T-cell (primary cell): ENCODE measurements around the gene DUSP22. TPM values are rescaled to one million over a fixed set of nuclear protein-coding genes. Genes with fewer than 3 reads are reported as not detected.

Experiments used
- ATAC-seq, 4 experiments: fragments of 200-7000 bp in 3 of 4; fragments of 150-1000 bp in 1 of 4; cut with Tn5 transposase; replicated peaks in 1 of 4; 1 replicate in 3 of 4; 2 replicates in 1 of 4; pipeline ENCODE4 v1.10.0; 2021; ENCODE audit warnings: moderate library complexity in 3 of 4, mild to moderate bottlenecking in 2 of 4, moderate number of reproducible peaks in 1 of 4
- CTCF ChIA-PET, 2 donors: fragments of 300-600 bp; sonication (Branson Sonifier 250); formaldehyde crosslinking; loops; one replicate each; lab custom pipeline; 2022; ENCODE audit warnings: antibody characterized with exemption in 2 of 2; lab: Charles Lee
- POLR2A ChIA-PET, 2 donors: fragments of 300-600 bp; sonication (Branson Sonifier 250); formaldehyde crosslinking; loops; one replicate each; lab custom pipeline; 2022; ENCODE audit warnings: antibody characterized with exemption in 2 of 2; lab: Charles Lee
- DNase-seq, 35 experiments: peaks; one replicate each; pipeline versions ENCODE4 v3.0.0 to v3.0.0-alpha.2; 2013 to 2023
- H3K27ac ChIP-seq: one replicate; pipeline ENCODE4 v1.5.1; 2013; ENCODE audit warnings: low read length
- H3K27me3 ChIP-seq, 2 experiments: replicated peaks in 1 of 2; 1 replicate in 1 of 2; 2 replicates in 1 of 2; pipeline versions ENCODE4 v1.6.1 to v1.7.0; 2013; ENCODE audit warnings: low read length in 1 of 2, mixed read lengths in 1 of 2; ENCODE audit not compliant: control insufficient read depth in 2 of 2, insufficient read depth in 2 of 2; ENCODE audit errors: extremely low read depth in 1 of 2
- H3K36me3 ChIP-seq, 2 donors: 1 replicate in 1 of 2; 2 replicates in 1 of 2; pipeline versions ENCODE4 v1.6.1 to v1.7.0; 2013; ENCODE audit warnings: low read length in 1 of 2; ENCODE audit not compliant: control insufficient read depth in 2 of 2, insufficient read depth in 1 of 2; ENCODE audit errors: extremely low read depth in 1 of 2
- H3K4me1 ChIP-seq, 2 experiments: 1 replicate in 1 of 2; 2 replicates in 1 of 2; pipeline versions ENCODE4 v1.6.1 to v1.7.0; 2013; ENCODE audit warnings: low read length in 2 of 2, mixed read lengths in 1 of 2; ENCODE audit not compliant: insufficient read depth in 2 of 2, control insufficient read depth in 1 of 2; ENCODE audit errors: extremely low read depth in 1 of 2
- H3K4me3 ChIP-seq, 2 donors: 1 replicate in 1 of 2; 2 replicates in 1 of 2; pipeline versions ENCODE4 v1.5.1 to v1.7.0; 2013; ENCODE audit warnings: mild to moderate bottlenecking in 2 of 2, low read length in 1 of 2, moderate library complexity in 1 of 2; ENCODE audit not compliant: control insufficient read depth in 1 of 2; ENCODE audit errors: extremely low read depth in 1 of 2
- H3K9me3 ChIP-seq: 2 replicates; pipeline ENCODE4 v1.7.0; 2013
- H3K27ac Mint-ChIP-seq, 2 donors: one replicate each; pipeline ENCODE4 v1.8.0; 2020 to 2021; ENCODE audit warnings: mild to moderate bottlenecking in 2 of 2, mixed read lengths in 2 of 2
- H3K27me3 Mint-ChIP-seq, 2 donors: one replicate each; pipeline ENCODE4 v1.8.0; 2021 to 2022; ENCODE audit warnings: mixed read lengths in 2 of 2
- H3K36me3 Mint-ChIP-seq: one replicate; pipeline ENCODE4 v1.8.0; 2021; ENCODE audit warnings: mixed read lengths
- H3K4me1 Mint-ChIP-seq, 3 donors: one replicate each; pipeline ENCODE4 v1.8.0; 2020 to 2022; ENCODE audit warnings: mixed read lengths in 3 of 3, mild to moderate bottlenecking in 1 of 3
- H3K4me3 Mint-ChIP-seq, 3 donors: one replicate each; pipeline ENCODE4 v1.8.0; 2020 to 2022; ENCODE audit warnings: mild to moderate bottlenecking in 3 of 3, mixed read lengths in 3 of 3, moderate library complexity in 3 of 3
- H3K9me3 Mint-ChIP-seq, 3 donors: one replicate each; pipeline ENCODE4 v1.8.0; 2020 to 2022; ENCODE audit warnings: mixed read lengths in 3 of 3
- WGBS: methylation state at CpG from one replicate; pipeline ENCODE4 v1.1.5; 2013; ENCODE audit warnings: missing lambda C conversion rate; ENCODE audit not compliant: insufficient coverage; 5-methylcytosine and 5-hydroxymethylcytosine counted together
- total RNA-seq, 35 experiments: library from RNA in 6 of 35; stranded (reverse) in 6 of 35; fragments of 120-200 nt in 1 of 35; gene quantifications; one replicate each; pipeline versions ENCODE4 v1.2.1 to v1.2.4 and lab custom pipeline; 2013 to 2026

The DUSP22 gene
- total RNA-seq, 5 donors from 2014 or later (not counting 1 experiment from before 2014, with no cell fraction given), result 32.0 to 52.4 (median 42.1) TPM

- Histone ChIP-seq H3K36me3 (peaks cover 0 to 3% of the 10 kb centered on the region in 2 donors), H3K27me3 (no peaks in the 10 kb centered on the region), H3K4me1 (peaks cover 4 to 13% of the 10 kb centered on the region in 2 experiments), H3K9me3 (no peaks in the 10 kb centered on the region), H3K4me3 (no peak overlapping the region), H3K27ac (no peak overlapping the region)
- POLR2A ChIA-PET, result no interaction called here
- H3K27ac Mint-ChIP-seq, result no peak overlapping the region
- H3K4me3 Mint-ChIP-seq, result no peak overlapping the region
- DNase-seq (no peak), ATAC-seq (no peak)
- no peaks in the 10 kb centered on the region for H3K27me3 Mint-ChIP-seq
- no peaks in the 10 kb centered on the region for H3K9me3 Mint-ChIP-seq
- peaks cover 26% of the 10 kb centered on the region for H3K36me3 Mint-ChIP-seq
- WGBS, result 95% methylated on average over 10 of the region's 10 CpGs
- CTCF ChIA-PET, result no interaction called here
- H3K4me1 Mint-ChIP-seq, result peaks cover 11 to 22% (median 16%) of the 10 kb centered on the region in 3 donors
These were observed 16.0 kb downstream of the DUSP22 start for GRCh38 chr6:308307-308706.

GRCh38 chr6:308768-309167 lies 16.5 kb downstream of the DUSP22 start:
- 69% methylated on average over 8 of the region's 8 CpGs for WGBS
- Histone ChIP-seq H3K36me3 (peaks cover 0 to 3% of the 10 kb centered on the region in 2 donors), H3K27ac (no peak overlapping the region)

GRCh38 chr6:309947-310346 lies 17.7 kb downstream of the DUSP22 start:
- H3K36me3 Mint-ChIP-seq, result peaks cover 25% of the 10 kb centered on the region
- H3K9me3 ChIP-seq, result no peaks in the 10 kb centered on the region
- no peak overlapping the region for H3K4me3 Mint-ChIP-seq
- 95% methylated on average over 6 of the region's 12 CpGs for WGBS
- no peak overlapping the region for H3K4me3 ChIP-seq
- no peak overlapping the region for H3K27ac Mint-ChIP-seq
- no peaks in the 10 kb centered on the region for H3K27me3 Mint-ChIP-seq
- H3K4me1 ChIP-seq, result peaks cover 4 to 13% of the 10 kb centered on the region in 2 experiments
- DNase-seq, result no peak
- ChIA-PET CTCF (no interaction called here), POLR2A (no interaction called here)
- no peak for ATAC-seq
- no peaks in the 10 kb centered on the region for H3K27me3 ChIP-seq
- no peak overlapping the region for H3K27ac ChIP-seq
- H3K4me1 Mint-ChIP-seq, result peaks cover 12 to 21% (median 21%) of the 10 kb centered on the region in 3 donors
- H3K9me3 Mint-ChIP-seq, result no peaks in the 10 kb centered on the region
- H3K36me3 ChIP-seq, result peaks cover 0 to 3% of the 10 kb centered on the region in 2 donors

More at GRCh38 chr6:308768-309167, 16.5 kb downstream of the DUSP22 start:
- Mint-ChIP-seq H3K9me3 (no peaks in the 10 kb centered on the region), H3K36me3 (peaks cover 26% of the 10 kb centered on the region), H3K27ac (no peak overlapping the region), H3K4me1 (peaks cover 12 to 24% (median 17%) of the 10 kb centered on the region in 3 donors), H3K4me3 (no peak overlapping the region), H3K27me3 (no peaks in the 10 kb centered on the region)
- Histone ChIP-seq H3K9me3 (no peaks in the 10 kb centered on the region), H3K4me3 (no peak overlapping the region), H3K4me1 (peaks cover 4 to 13% of the 10 kb centered on the region in 2 experiments), H3K27me3 (no peaks in the 10 kb centered on the region)
- ChIA-PET CTCF (no interaction called here), POLR2A (no interaction called here)
- ATAC-seq, result no peak
- no peak for DNase-seq

- CTCF ChIA-PET, result no interaction called here
- peaks cover 15 to 21% (median 21%) of the 10 kb centered on the region in 3 donors for H3K4me1 Mint-ChIP-seq
- H3K27ac Mint-ChIP-seq, result no peak overlapping the region
- WGBS, result 100% methylated on average over 1 of the region's 2 CpGs
- POLR2A ChIA-PET, result interaction anchor here in 1 of 2 donors (0.6 kb wide), 1 partner anchor 77 kb away, joined by 7 read pairs; no protein-coding TSS in a partner anchor
- no peaks in the 10 kb centered on the region for H3K9me3 Mint-ChIP-seq
- H3K4me3 Mint-ChIP-seq, result no peak overlapping the region
- no peak overlapping the region for H3K27ac ChIP-seq
- no peak overlapping the region for H3K4me3 ChIP-seq
- H3K36me3 Mint-ChIP-seq, result peaks cover 26% of the 10 kb centered on the region
- no peaks in the 10 kb centered on the region for H3K9me3 ChIP-seq
- no peak for ATAC-seq
- H3K27me3 Mint-ChIP-seq, result no peaks in the 10 kb centered on the region
- no peaks in the 10 kb centered on the region for H3K27me3 ChIP-seq
- peaks cover 4 to 10% of the 10 kb centered on the region in 2 experiments for H3K4me1 ChIP-seq
- H3K36me3 ChIP-seq, result peaks cover 0 to 3% of the 10 kb centered on the region in 2 donors
- no peak for DNase-seq
These were observed 18.4 kb downstream of the DUSP22 start for GRCh38 chr6:310671-311070.

- Histone ChIP-seq H3K27me3 (no peaks in the 10 kb centered on the region), H3K27ac (no peak overlapping the region), H3K36me3 (peaks cover 0 to 3% of the 10 kb centered on the region in 2 donors), H3K4me3 (no peak overlapping the region), H3K4me1 (peaks cover 4 to 10% of the 10 kb centered on the region in 2 experiments), H3K9me3 (no peaks in the 10 kb centered on the region)
- ATAC-seq, result no peak
- H3K9me3 Mint-ChIP-seq, result no peaks in the 10 kb centered on the region
- peaks cover 27% of the 10 kb centered on the region for H3K36me3 Mint-ChIP-seq
- H3K4me1 Mint-ChIP-seq, result peaks cover 18 to 24% (median 21%) of the 10 kb centered on the region in 3 donors
- H3K4me3 Mint-ChIP-seq, result no peak overlapping the region
- no peaks in the 10 kb centered on the region for H3K27me3 Mint-ChIP-seq
- ChIA-PET CTCF (no interaction called here), POLR2A (no interaction called here)
- DNase-seq, result no peak
- H3K27ac Mint-ChIP-seq, result no peak overlapping the region
- WGBS, result 84% methylated on average over 17 of the region's 17 CpGs
These were observed 19.5 kb downstream of the DUSP22 start for GRCh38 chr6:311679-312220.

- peaks cover 0 to under 1% of the 10 kb centered on the region in 2 donors for H3K36me3 ChIP-seq
- DNase-seq (no peak), ATAC-seq (peak in 3 of 4 experiments; percentile 14 to 29 (median 27))
- H3K27me3 ChIP-seq, result no peaks in the 10 kb centered on the region
- peaks cover 4 to 16% of the 10 kb centered on the region in 2 experiments for H3K4me1 ChIP-seq
- POLR2A ChIA-PET, result interaction anchor here in 1 of 2 donors (0.5 to 0.6 kb wide), 2 partner anchors 63 to 112 kb away, joined by 3 to 4 read pairs; no protein-coding TSS in a partner anchor
- no peak overlapping the region for H3K4me3 ChIP-seq
- H3K9me3 Mint-ChIP-seq, result no peaks in the 10 kb centered on the region
- peak overlapping the region; percentile 6 to 23 for H3K27ac Mint-ChIP-seq
- 40% methylated on average over 2 of the region's 2 CpGs for WGBS
- H3K36me3 Mint-ChIP-seq, result peaks cover 27% of the 10 kb centered on the region
- CTCF ChIA-PET, result interaction anchor here in 1 of 2 donors (0.6 to 0.8 kb wide), 4 partner anchors 109 to 353 kb away, joined by 3 to 4 read pairs (median 3); no protein-coding TSS in a partner anchor
- H3K4me3 Mint-ChIP-seq, result no peak overlapping the region
- no peak overlapping the region for H3K27ac ChIP-seq
- peaks cover 23 to 33% (median 30%) of the 10 kb centered on the region in 3 donors for H3K4me1 Mint-ChIP-seq
- H3K9me3 ChIP-seq, result no peaks in the 10 kb centered on the region
- no peaks in the 10 kb centered on the region for H3K27me3 Mint-ChIP-seq
These were observed 20.8 kb downstream of the DUSP22 start for GRCh38 chr6:313087-313486.
